ENCODE results near the gene COA8.
A peak's percentile ranks its signal among the peaks of the same experiment; 100 is the strongest.
"Not testable (repeated sequence)": the region's sequence is repeated elsewhere in the genome, so short reads cannot be mapped to it uniquely, and the experiment has no call there.

COA8 gene

DNA sequence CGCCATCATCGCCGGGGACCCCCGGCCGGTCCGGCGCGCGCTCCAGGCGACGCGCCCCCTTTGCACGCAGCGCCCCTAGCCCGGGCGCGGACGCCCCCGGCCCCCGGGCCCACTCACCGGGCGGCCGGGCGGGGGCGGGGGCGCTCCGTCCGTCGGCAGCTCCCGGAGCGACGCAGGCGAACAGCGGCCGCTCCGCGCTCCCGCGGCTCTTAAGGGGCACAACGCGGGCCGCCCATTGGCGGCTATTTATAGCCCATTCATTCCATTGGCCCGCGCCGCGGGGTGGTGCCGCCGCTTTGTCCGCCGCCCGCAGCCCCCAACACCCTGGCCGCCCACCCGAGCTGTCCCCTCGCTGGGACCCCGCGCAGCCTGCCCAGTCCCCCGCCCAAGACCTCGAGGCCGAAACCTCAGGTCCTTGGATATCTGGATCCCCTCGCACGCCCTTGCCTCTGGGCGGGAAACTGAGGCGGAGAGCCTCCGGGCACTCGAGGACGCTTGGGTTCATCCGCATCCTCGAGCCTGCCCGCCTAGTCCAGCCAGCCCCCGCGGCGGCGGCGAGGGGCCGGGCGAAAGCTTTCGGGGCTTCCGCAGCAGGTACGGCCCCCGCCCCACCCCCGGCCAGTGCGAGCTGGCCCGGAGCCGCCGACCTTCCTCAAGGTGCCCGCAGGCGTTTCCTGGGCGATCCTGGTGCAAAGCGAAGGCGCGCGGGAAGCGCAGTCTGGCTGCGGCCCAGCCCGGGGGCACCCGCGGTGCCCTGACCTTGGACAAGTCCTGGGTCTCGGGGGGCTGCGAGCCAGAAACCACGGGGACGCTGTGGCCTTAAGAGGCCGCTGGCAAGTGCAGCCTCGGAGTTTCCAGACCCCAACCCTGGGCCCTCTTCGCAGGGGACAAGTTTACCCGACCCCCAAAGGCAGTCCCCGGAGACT is 39.8 kb upstream of the COA8 start, which contains the start of gene CKB:
Gene CKB, minus strand, starts transcription at position 182 of the 926 bp plus-strand sequence. CDS start 337 bp downstream, outside the sequence.
- peak; percentile 92 for DNase-seq (ENCODE audit: insufficient read length, low spot score)

DNA sequence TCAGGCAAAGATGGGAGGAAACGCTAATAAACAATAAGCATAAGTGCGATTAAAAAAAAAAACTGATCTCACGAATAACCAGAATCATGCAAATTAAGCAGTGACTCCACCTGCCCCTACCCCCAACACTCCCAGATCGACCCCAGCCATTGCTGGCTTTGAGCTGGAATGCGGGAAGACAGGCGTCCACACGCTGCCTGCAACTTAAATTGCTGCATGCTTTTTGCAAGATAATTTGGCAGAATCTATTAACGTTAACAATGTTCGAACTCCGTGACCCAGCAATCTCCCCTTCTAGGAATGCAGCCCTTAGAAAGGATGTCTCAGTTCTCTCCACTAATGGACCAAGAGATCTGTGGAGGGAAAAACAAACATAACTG is 39.2 kb upstream of the COA8 start:
- DNase-seq (ENCODE audit: insufficient read length, low spot score) (no peak), FAIRE-seq (no peak)
- TF ChIP-seq, protein P1, sequence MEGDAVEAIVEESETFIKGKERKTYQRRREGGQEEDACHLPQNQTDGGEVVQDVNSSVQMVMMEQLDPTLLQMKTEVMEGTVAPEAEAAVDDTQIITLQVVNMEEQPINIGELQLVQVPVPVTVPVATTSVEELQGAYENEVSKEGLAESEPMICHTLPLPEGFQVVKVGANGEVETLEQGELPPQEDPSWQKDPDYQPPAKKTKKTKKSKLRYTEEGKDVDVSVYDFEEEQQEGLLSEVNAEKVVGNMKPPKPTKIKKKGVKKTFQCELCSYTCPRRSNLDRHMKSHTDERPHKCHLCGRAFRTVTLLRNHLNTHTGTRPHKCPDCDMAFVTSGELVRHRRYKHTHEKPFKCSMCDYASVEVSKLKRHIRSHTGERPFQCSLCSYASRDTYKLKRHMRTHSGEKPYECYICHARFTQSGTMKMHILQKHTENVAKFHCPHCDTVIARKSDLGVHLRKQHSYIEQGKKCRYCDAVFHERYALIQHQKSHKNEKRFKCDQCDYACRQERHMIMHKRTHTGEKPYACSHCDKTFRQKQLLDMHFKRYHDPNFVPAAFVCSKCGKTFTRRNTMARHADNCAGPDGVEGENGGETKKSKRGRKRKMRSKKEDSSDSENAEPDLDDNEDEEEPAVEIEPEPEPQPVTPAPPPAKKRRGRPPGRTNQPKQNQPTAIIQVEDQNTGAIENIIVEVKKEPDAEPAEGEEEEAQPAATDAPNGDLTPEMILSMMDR (IDR thresholded peaks at IDR 0.05; ENCODE audit: insufficient read depth, missing control alignments) = no peak

More for the DNA sequence above, 39.8 kb upstream of the COA8 start, which contains the start of gene CKB:
- TF ChIP-seq, protein P1 (IDR thresholded peaks at IDR 0.05; ENCODE audit: insufficient read depth, missing control alignments) = no peak
- FAIRE-seq = no peak

DNA sequence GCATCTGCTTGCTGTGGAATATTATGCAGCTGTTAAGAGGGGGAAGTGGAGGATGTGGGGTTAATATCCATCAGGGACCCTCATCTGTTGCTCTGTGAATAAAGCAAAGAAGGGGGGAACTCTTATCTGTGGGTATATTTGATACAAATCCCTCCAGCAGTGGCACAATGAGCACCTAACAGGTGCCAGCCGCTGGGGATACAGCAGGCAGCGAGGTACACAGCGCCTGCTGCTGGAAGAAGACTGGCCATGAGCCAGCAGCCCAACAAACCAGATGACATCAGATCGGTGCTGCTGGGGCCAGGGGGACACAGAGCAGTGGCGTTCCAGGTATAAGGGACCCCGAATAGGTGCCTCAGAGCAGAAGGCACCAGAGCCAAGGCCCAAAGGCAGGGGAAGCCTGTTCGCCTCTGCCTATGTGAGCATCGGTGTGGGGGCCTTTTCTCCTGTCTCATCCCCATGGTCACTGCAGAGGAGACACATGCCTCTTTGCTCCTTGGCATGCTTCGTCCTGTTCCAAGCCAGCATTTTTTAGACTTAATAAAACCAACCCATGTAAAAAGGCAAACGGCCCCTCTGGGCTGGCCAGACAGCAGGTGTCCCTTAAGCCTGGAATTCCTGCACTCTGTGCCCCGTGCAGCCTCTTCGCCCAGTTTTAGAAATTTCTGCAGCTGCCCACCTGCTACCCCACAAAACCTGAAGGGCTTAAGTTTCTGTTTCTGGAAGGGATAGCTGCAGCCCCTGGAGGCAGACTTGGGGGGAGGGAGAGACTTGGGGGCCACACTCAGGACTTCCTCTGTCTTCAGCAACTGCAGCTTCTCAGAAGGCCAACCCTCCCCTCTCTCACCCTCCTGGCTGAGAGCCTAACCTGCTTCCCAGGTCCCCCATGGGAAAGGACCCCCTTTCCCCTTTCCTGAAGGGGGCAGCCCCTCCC is 38.5 kb upstream of the COA8 start:
- no peak for DNase-seq (ENCODE audit: insufficient read length, low spot score)
- no peak for FAIRE-seq
- TF ChIP-seq, protein P1 (IDR thresholded peaks at IDR 0.05; ENCODE audit: insufficient read depth, missing control alignments) = no peak

DNA sequence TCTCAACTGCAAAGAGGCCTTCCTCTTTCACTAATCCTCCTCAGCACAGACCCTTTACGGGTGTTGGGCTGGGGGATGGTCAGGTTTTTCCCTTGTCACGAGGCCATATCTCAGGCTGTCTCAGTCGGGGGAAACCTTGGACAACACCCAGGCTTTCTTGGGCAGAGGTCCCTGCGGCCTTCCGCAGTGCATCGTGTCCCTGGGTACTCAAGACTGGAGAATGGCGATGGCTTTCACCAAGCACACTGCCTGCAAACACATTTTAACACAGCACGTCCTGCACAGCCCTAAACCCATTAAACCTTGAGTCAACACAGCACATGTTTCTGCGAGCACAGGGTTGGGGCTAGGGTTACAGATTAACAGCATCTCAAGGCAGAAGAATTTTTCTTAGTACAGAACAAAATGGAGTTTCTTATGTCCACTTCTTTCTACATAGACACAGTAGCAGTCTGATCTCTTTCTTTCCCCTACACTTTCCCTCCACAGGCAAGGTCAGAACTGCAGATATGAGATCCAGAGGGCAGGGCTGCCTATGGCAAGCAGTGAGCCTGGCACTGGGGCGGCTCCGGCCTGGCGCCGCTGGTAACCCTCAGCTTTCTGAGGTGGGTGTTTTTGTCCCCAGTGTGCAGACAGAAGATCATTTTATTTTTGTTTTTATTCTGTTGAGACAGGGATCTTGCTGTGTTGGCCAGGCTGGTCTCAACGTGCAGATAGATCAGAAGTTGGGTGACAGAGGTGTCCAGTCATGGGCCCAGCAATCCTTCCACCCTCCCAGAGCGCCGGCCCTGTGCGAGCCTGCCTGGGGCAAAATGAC is 37.1 kb upstream of the COA8 start:
- FAIRE-seq; DNase-seq (ENCODE audit: insufficient read length, low spot score): not testable (repeated sequence)

DNA sequence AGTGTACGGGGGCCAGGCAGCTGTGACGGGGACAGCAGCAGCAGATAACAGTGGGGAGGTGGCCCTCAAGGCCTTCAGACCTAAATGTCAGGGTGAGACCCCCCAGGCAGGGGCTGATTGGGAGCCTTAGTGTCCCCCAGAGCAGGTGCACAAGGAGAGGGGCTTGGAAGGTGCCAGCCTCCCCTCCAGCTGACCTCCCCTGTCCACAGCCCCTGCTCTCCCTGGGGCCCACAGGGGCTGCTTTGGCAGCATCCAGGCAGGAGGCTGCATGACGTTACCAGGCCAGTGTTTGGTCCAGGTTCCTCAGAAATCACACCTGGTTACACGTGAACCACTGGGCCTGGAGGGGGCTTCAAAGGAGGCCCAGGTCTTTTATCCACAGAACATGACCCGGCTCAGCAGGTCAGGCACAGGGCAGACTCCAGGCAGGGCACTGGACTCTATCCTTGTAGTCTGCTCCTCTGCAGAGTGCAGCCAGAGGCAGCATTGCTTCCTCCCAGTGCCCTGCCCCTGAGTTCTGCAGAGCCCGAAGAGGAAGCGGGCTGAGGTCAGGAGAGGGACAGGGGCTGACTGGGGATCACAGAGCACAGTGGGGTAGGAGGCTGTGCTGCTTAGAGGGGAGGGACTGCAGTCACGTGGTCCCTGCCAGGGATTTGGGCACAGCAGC is 36.4 kb upstream of the COA8 start:
- TF ChIP-seq, protein P1 (IDR thresholded peaks at IDR 0.05; ENCODE audit: insufficient read depth, missing control alignments) = no peak
- DNase-seq (ENCODE audit: insufficient read length, low spot score) (no peak), FAIRE-seq (no peak)

DNA sequence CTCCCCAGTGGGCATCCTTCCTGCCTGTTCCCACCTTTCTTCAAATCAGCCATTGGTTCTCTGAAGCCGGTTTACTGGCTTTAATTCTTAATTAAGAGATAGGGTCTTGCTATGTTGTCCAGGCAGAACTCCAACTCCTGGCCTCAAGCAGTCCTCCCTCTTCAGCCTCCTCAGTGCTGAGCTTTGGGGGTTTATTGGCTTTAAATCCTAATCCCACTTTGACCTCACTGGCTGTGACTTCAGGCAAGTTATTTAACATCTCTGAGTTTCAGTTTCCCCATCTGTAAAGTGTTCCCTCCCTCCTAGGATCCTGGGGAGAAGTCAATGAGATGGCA is 35.9 kb upstream of the COA8 start:
- TF ChIP-seq, protein P1 (IDR thresholded peaks at IDR 0.05; ENCODE audit: insufficient read depth, missing control alignments) = no peak
- DNase-seq (ENCODE audit: insufficient read length, low spot score) = no peak
- no peak for FAIRE-seq

Measured in D721Med (cell line).